HG03565 (cell line): ENCODE data around the gene USH1G.
"Not testable (repeated sequence)": the region's sequence is repeated elsewhere in the genome, so short reads cannot be mapped to it uniquely, and the experiment has no call there.

Experiments
- ATAC-seq: cut with Tn5 transposase; IDR thresholded peaks from one replicate; pipeline ENCODE4 v1.9.1; 2021; ENCODE audit warnings: mild to moderate bottlenecking, moderate library complexity; ENCODE audit not compliant: unreplicated experiment

Gene USH1G

DNA sequence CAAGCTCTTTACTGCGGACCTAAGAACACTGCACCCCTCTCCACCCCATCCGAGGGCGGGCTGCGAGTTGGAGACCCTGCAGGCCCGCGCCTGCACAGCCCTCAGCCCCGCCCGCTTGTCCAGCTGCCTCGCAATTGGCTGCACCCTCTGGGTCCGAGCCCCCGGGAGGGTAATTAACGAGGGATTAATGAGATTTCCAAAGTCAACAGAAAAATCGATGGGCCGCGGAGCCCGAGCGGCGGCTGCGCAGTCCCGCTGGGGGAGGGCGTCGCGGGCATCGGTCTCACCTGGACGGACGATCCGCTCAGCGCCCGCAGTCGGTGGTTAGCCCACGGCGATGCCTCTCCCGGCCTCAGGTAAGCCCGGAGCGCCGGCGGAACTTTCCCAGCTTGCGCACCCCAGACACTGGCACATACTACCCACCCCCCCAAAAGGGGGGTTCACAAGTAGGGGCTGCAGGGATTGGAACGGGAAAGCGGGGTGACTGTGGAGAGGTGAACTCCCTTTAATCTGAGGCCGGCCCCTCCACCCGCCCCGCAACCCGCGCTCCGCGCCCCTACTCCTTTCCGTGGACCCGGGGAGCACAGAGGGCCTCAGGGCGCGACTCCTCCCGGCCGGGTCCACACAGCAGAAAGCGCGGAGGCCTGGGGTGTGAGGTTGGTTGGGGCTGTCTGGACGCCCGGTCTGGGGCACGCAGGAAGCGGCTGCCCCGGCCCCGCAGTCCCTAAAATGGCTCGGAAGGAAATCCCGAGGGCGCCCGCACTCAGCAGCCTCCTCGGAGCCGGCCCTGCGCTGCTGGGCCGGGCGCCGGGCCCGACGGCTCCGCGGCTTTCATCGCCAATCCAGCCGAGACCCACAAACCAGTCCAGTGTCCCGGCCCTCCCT lies 12.8 kb upstream of the USH1G start, which contains the start of gene OTOP3:
Gene OTOP3 (plus strand): TSS at position 314 of the 885 bp plus-strand sequence. CDS start 24 bp downstream, at position 338.
- ATAC-seq = no peak

DNA sequence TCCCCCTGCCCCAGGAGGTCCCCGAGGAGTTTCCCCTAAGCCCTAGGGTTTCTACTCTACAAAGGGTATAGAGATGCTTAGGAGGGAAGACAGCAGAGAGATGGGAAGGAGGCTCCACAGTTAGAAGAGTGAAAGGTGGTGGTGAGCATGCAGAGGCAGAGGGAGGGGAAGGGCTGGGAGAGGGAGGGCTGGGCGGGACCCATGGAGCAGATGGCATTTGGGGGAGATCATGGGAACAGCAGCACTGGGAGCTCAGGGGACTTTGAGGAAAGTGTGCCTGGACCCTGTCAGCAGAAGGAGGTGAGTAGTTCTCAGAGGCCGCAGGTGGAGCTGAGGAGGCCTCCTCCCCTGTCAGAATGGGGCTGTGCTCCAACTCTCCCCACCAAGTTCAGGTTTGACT lies 12.0 kb upstream of the USH1G start:
- ATAC-seq = no peak

DNA sequence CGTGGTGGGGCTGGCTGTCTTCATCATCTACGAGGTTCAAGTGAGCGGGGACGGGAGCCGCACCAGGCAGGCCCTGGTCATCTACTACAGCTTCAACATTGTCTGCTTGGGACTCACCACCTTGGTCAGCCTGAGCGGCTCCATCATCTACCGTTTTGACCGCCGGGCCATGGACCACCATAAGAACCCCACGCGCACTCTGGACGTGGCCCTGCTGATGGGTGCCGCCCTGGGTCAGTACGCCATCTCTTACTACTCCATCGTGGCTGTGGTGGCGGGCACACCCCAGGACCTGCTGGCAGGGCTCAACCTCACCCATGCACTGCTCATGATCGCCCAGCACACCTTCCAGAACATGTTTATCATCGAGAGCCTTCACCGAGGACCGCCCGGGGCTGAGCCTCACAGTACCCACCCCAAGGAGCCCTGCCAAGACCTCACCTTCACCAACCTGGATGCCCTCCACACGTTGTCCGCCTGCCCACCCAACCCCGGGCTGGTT lies 7.5 kb upstream of the USH1G start:
- ATAC-seq = no peak

DNA sequence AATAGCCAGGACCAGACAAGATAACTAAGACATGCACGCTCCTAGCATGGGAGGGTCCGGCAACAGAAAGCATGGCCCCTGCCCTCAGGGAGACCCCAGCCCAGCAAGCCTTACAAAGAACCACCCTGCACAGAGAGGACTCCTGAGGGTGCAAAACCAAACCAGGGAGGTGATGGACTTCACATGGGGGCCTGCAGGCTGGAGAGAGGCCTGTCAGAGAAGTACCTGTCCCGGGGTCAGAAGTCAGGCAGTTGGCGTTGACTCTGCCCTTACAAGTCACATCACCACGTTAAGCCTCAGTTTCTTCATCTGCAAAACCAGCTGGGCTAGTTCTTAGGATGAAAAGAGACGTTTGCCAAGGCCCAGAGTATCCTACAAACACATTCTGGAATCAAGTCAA lies 5.7 kb upstream of the USH1G start:
- no peak for ATAC-seq

DNA sequence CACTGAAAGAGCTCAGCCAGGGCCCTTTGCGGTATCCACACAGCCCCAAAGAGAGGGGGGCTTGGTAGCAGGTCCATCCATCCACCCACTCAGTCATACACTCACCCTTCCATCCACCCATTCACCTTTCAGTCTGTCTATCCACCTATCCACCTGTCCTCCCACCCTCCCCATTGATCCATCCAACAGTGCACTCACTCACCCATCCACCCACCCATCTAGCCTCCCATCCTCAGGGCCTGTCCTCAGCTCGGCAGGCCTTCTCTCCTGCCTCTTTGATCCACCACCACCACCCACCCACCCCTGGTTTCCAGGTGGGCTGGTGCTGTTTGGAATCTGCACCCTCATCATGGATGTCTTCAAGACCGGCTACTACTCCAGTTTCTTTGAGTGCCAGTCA lies 2.2 kb upstream of the USH1G start:
- no peak for ATAC-seq

DNA sequence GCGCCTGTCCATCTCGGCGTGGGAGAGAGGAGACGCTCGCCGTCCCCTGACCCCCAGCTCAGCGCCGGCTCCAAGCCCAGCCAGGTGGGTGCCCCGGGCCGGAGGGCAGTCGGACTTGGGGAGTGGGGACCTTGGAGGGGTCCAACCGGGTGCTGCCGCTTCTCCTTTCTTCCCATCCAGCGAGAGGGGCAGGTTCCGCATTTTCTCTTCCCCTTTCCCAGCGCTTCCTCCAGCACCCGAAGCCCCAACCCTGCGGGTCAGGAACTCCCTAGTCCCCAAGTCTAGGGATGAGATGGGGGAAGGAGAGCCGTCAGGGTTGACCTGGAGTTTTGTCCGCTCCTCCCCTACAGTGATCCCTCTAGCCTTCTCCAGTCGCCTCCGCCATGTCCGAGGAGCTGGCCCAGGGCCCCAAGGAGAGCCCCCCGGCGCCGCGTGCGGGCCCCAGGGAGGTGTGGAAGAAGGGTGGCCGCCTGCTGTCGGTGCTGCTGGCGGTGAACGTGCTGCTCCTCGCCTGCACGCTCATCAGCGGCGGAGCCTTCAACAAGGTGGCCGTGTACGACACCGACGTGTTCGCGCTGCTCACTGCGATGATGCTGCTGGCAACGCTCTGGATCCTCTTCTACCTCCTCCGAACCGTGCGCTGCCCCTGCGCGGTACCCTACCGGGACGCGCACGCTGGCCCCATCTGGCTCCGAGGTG lies 1.3 kb upstream of the USH1G start, which contains the start of gene OTOP2:
Gene OTOP2 (plus strand): TSS at position 24 of the 699 bp plus-strand sequence. CDS start 360 bp downstream, at position 384.
- no peak for ATAC-seq

DNA sequence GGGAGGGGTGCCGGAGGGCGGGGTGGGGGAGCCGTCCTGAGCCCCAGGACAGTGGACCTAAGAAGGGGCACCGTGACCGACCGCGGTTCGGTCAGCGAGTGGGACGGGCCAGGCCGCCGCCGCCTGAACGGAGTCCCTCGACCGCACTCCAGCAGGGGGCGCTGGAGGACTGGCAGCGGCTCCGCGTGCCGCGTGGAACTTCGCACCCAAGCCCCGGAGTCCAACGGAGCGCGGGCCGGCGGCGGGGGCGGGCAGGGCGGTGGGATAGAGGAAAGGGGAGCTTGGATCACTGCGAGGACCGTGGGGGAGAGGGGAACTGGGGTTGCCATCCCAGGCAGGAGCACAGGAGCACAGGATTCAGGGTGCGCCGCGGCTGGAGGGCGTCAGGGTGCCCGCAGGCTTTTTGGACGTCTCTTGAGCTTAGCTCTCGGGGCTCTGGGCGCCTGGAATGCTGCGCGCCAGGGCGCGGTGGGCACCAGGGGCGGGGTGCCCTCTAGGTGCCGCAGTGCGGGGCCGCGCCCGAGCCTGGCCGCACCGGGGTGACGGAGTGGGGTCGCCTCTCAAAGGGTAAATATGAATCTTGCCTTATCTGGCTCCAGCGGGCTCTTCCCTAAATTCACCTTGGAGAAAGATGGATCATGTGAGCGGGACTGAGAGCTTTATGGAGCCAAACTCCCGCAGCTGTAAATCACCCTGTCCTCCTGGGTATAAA lies 639 bp upstream of the USH1G start:
- ATAC-seq = no peak

DNA sequence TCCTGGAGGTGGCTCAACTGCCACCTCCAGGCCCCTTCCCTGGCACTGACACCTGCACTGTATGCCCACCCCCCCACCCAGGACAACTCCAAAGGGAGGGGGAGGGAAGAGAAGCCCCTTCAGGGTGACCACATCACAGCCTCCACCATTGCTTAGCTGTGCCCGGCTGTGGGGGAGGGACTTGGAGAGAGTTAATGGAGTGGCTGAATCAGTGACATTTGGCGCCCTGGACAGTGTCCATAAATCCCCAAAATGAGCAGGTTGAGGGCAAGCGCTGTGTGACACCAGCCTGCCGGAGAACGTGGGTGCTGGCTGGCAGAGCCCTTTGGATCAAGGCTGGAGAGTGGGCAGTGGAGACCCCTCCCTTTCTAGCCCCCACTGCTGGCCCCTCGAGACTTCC lies 883 bp downstream of the USH1G start:
- no peak for ATAC-seq

DNA sequence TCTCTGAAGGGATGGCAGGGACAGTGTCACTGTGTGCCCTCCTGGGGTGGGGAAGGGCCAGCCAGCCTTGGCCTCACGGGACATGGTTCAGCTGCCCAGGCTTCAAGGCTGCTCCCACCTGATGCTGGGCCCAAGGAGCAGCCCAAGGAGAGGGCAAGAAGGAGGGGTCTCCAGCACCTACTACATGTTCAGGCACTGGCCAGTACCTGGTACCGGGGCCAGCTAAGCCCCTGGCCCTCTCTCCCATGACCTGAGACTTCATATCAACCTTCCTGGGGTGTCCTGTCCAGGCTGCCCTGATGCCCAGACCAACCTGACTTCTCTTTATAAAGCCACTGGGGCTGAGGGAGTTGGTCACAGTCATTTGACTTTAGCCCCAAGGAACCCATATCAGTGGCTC lies 1.3 kb downstream of the USH1G start:
- no peak for ATAC-seq

DNA sequence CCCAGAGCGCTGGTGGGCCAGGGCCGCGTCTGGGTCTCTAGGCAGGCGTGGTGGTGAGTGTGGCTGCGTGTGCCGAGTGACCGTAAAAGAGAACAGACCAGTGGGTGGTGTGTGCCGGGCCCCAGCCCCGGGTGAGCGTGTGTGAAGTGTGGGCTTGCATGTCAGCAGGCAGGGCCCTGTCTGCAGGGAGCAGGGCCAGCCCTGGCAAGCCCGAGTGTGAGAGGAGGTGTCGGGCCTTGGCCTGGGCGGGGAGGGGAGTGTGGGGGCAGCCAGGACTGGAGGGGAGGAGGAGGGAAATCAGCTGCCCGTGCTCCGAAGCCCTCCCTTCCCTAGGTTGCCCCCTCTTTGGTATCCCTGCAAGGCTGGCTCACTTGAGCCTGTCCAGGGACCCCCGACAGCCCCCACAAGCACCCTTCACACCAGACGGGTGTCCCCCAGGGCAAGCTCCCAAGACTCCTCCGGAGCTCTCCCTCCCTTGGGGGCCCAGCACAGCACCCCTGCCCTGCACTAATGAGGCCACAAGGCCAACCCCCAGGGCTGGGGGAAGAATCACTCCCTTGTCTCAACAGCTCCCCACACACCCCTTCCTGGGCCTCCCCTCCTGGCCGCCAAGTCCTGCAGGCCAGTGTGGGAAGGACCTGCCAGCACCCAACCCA lies 1.9 kb downstream of the USH1G start:
- no peak for ATAC-seq

DNA sequence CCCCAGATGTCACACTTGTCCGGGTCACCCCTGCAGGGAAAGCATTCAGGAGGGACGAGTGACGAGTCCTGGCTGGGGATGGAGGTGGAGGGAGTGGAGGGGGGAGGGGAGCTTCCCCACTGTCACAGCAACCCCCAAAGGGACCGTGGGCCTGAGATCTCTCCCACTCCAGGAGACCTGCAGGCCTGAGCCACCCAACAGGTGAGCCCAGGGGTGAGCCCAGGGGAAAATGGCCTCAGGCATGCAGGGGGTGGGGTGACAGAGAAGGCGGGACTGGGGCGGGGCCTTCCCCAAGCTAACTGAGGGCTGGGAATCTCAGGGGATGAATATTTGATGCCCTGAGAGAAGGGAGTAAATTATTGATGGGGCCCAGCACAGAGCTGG lies 2.4 kb downstream of the USH1G start:
- ATAC-seq = no peak

DNA sequence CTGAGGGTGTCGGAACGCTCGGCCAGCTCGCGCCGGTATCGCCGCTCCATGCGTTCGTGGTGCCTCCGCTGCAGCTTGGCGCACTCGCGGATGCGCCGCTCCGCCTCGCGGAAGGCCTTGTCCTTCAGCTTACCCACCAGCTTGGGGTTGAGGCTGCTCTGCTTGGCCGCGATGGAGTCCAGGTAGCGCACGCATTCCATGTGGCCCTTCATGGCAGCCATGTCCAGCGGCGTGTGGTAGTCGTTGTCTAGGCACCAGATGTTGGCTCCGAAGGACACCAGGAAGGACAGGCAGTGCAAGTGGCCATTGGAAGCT lies 2.8 kb downstream of the USH1G start:
- no peak for ATAC-seq

DNA sequence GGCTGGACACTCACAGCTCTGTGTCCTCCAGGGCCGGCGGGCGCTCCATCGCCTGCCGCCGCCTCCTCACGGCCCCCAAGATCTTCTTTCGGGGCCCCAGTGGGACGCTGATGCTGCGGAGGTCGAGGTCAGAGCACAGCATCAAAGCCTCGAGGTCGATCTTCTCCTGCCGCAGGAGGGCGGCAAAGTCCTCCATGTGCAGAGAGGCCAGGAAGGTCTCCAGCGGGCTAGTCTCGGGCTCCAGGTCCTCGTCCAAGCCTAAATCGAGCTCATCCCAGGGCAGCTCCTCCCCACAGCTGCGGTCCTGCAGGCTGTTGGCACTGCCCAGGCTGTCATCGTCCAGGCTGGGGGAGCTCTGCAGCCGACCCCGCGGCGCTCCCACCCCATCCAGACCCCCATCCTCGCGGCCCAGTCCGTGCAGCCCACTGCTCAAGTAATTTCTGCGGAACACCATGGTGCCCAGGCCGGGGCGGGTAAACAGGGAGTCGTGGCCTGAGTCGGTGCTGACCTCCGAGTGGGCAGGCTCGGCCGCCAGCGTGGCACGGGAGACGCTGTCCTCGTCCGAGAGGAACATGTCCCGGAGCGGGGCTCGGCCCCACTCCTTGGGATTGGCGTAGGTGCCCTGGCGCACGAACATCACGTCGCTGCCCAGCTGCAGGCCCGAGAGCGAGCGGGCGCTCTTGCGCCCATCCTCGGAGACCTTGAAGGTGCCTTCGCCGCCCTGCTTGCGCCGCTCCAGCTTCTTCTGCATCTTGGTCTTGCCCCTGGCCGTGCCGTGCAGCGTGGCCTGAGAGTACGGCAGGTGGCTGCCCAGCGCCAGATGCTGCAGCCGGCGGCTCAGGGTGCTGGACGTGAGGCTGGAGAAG lies 3.4 kb downstream of the USH1G start:
- ATAC-seq = no peak

DNA sequence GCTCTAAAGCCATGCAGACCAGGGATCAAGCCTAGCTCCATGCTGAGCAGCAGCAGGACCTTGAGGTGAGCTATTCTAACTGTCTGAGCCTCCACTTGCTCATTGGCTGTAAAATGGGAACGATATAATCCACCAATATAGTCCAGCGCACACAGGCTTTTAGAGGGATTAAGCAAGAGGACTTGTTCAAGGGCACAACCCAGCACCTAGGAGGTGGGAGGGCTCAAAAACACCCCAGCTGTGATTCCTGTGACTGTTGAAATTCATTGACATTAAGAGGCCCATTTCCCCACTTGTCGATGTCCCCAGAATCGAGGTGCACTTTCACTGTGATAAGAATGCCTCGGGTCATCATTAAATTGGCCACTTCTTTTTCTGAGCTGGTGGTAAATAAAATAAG lies 4.1 kb downstream of the USH1G start:
- ATAC-seq = no peak

DNA sequence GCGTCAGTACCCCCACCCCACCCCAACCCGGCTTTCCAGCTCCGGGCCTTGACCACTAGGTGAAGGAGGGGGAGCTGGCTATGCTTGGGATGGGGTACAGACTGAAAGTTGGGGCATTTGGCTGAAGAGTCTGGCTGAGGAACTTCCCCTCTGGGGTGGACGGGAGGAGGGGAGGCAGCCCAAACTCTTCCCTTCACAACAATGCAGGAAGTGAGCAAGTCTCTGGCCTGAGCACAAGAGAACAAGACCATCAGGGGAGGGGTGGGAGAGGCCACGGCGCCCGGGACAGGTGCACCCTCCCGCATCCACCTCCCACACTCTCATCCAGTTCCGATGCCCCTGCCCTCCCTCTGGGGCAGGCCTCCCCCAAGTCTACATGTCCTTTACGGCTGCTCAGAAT lies 5.6 kb downstream of the USH1G start:
- ATAC-seq = no peak

DNA sequence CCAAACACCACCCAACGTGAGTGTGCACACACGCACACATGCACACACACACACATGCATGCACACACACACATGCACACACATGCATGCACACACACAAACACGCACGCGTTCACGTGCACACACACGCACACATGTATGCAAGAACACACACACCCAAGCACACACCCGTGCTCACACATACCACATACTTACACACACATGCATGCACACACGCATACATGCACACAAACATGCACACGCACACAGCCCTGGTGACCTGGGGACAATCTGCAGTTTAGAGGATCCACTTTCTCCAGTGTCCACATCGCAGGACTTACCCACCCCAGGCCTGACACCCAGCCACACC lies 6.2 kb downstream of the USH1G start:
- no peak for ATAC-seq

DNA sequence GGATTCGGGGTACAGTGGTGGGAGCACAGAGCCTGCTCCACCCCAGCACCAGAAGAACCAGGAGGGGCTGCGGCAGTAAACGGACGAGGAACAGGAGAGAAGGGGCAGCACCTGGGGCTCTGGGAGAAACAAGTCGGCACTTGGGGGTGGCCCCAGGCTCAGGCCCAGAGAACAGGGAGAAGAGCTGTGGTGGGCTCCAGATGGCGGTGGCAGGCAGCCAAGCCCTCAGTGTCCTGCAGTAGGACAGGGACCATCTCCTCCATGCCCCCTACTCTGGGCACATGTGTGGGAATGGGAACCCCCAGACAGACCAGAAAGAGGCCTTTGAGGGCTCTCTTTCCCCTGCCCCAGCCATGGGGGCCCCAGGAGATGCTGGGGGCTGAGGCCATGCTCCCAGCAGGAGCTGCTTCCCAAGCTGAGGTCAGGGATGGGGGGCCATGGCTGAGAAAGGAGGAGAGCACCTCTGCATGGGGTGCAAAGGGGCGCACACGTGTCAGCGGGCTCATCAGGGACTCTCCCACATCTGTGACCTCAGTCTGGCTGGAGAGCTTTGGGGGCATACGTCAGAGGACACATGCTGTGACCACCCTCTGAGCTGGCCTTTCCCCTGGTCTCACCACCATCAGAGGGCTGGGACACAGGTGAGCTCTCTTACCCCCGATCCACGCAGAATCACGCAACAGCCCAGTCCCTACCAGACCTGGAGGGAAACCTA lies 6.8 kb downstream of the USH1G start:
- ATAC-seq = no peak

DNA sequence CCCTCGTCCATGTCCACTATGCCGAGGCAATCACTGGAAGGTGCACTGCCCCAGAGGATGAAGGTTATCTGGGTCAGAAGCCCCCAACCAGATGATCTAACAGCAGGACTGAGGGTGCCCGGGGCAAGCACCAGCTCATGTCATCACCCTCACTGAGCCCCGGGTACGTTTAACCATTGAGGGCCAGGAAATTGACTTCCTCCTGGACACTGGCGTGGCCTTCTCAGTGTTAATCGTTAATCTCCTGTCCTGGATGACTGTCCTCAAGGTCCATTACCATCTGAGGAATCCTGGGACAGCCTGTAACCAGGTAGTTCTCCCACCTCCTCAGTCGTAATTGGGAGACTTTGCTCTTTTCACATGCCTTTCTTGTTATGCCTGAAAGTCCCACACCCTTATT lies 11.6 kb downstream of the USH1G start:
- not testable (repeated sequence) for ATAC-seq

DNA sequence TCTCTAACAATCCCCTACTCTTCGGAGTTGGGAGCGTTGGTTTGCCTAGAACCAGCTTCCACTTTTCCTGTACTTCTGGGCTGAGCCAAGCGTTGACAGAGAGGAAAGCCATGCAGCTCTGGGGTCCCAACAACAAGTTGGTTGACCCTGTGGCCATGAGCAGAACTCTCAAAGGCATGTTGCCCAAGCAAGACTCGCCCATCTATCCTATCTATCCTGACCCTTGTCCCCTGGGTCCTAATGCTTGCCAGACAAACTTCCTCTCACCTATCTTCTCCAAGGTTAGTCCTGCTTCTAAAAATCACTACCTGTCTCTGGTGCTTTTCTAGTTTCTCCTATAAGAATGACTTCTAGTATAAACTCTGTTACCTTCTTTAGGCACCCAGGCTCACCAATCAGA lies 14.0 kb downstream of the USH1G start:
- ATAC-seq = not testable (repeated sequence)

DNA sequence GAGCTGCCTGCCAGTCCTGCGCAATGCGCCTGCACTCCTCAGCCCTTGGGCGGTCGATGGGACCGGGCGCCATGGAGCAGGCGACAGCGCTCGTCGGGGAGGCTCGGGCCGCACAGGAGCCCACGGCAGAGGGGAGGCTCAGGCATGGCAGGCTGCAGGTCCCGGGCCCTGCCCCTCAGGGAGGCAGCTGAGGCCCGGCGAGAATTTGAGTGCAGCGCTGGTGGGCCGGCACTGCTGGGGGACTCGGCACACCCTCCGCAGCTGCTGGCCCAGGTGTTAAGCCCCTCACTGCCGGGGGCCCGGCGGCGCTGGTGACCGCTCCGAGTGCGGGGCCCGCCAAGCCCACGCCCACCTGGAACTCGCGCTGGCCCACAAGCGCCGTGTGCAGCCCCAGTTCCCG lies 16.0 kb downstream of the USH1G start:
- no peak for ATAC-seq
